A549 (cell line): Measurements from ENCODE around the gene TNFSF13B.

Experiments
- BHLHE40 ChIP-seq: IDR thresholded peaks from 2 replicates; pipeline ENCODE4 v1.6.1; 2012; ENCODE audit warnings: low read depth, low read length, inconsistent platforms
- CBX2 ChIP-seq: fragments of 200-600 bp; sonication (generic); IDR thresholded peaks from 2 replicates; pipeline ENCODE4 v1.6.1; 2016; ENCODE audit warnings: low read depth, mild to moderate bottlenecking, borderline replicate concordance
- CEBPB ChIP-seq, 2 experiments: fragments of >200 bp in 1 of 2; sonication (Bioruptor Twin) in 1 of 2; formaldehyde crosslinking in 1 of 2; IDR thresholded peaks; 2 replicates each; pipeline ENCODE4 v1.6.1; 2012 to 2016
- CTCF ChIP-seq: fragments of >200 bp; sonication (Bioruptor Twin); formaldehyde crosslinking; IDR thresholded peaks from 3 replicates; pipeline ENCODE4 v1.5.1; 2016
- ESRRA ChIP-seq: fragments of 150-350 bp; IDR thresholded peaks from 2 replicates; pipeline ENCODE4 v1.6.1; 2014; ENCODE audit warnings: mild to moderate bottlenecking, low read length, borderline replicate concordance
- HMGXB4 ChIP-seq: fragments of 250-450 bp; sonication (Bioruptor Pico); IDR thresholded peaks from 2 replicates; pipeline ENCODE4 v1.5.0; 2021; ENCODE audit warnings: mild to moderate bottlenecking, moderate library complexity, borderline replicate concordance
- KDM1A ChIP-seq: fragments of 200-600 bp; sonication (generic); IDR thresholded peaks from 2 replicates; pipeline ENCODE4 v1.6.1; 2016; ENCODE audit warnings: low read depth, mild to moderate bottlenecking
- NPAS2 ChIP-seq: fragments of 250-450 bp; sonication (Bioruptor Pico); IDR thresholded peaks from 2 replicates; pipeline ENCODE4 v1.8.0; 2022; ENCODE audit warnings: mild to moderate bottlenecking, moderate library complexity, borderline replicate concordance
- POLR2A ChIP-seq: IDR thresholded peaks from 2 replicates; pipeline ENCODE4 v1.6.1; 2012; ENCODE audit warnings: mild to moderate bottlenecking, low read length
- REST ChIP-seq: fragments of 200-600 bp; sonication (generic); IDR thresholded peaks from 2 replicates; pipeline ENCODE4 v1.6.1; 2016; ENCODE audit warnings: antibody characterized with exemption, mild to moderate bottlenecking, moderate library complexity
- SMC3 ChIP-seq: fragments of >200 bp; sonication (Bioruptor Twin); formaldehyde crosslinking; IDR thresholded peaks from 3 replicates; pipeline ENCODE4 v1.6.1; 2018; ENCODE audit warnings: inconsistent platforms
- USF2 ChIP-seq: fragments of 450-650 bp; IDR thresholded peaks from 2 replicates; pipeline ENCODE4 v1.6.1; 2014; ENCODE audit warnings: antibody characterized with exemption
- TF ChIP-seq, protein P1 (sequence below): IDR thresholded peaks from 2 replicates; pipeline ENCODE4 v1.6.1; 2012

GRCh38 chr13:108313382-108313781 is 43.9 kb downstream of the TNFSF13B start:
- TF ChIP-seq CTCF (no peak), POLR2A (no peak), ESRRA (no peak), SMC3 (no peak), NPAS2 (no peak), BHLHE40 (no peak), CBX2 (no peak), REST (no peak), HMGXB4 (no peak), USF2 (no peak), CEBPB (IDR thresholded peaks at IDR 0.05) (no peak), KDM1A (no peak)
- TF ChIP-seq, protein P1, sequence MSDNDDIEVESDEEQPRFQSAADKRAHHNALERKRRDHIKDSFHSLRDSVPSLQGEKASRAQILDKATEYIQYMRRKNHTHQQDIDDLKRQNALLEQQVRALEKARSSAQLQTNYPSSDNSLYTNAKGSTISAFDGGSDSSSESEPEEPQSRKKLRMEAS, result no peak
